HG02884 (cell line): ENCODE measurements around the gene CDC6.

Experiments used
- ATAC-seq: cut with Tn5 transposase; IDR thresholded peaks from one replicate; pipeline ENCODE4 v1.9.1; 2021; ENCODE audit warnings: mild to moderate bottlenecking, moderate library complexity; ENCODE audit not compliant: unreplicated experiment

CDC6 gene

GRCh38 chr17:40321961-40322357 lies 34.3 kb downstream of the CDC6 start:
- no peak for ATAC-seq

- ATAC-seq = no peak
Measured at GRCh38 chr17:40322358-40323315, 35.0 kb downstream of the CDC6 start.

GRCh38 chr17:40323391-40324381 lies 36.0 kb downstream of the CDC6 start:
- no peak for ATAC-seq

GRCh38 chr17:40325156-40326013 lies 37.7 kb downstream of the CDC6 start:
- ATAC-seq = no peak

GRCh38 chr17:40326014-40326831 lies 38.5 kb downstream of the CDC6 start:
- no peak for ATAC-seq

GRCh38 chr17:40326832-40327199 lies 39.1 kb downstream of the CDC6 start:
- ATAC-seq = no peak

GRCh38 chr17:40327244-40327729 lies 39.6 kb downstream of the CDC6 start:
- no peak for ATAC-seq

- no peak for ATAC-seq
Measured at GRCh38 chr17:40327735-40328385, 40.2 kb downstream of the CDC6 start.

- ATAC-seq = no peak
Measured at GRCh38 chr17:40328386-40328766, 40.7 kb downstream of the CDC6 start.

- ATAC-seq = no peak
Measured at GRCh38 chr17:40329839-40330794, 42.4 kb downstream of the CDC6 start.

- no peak for ATAC-seq
Measured at GRCh38 chr17:40330850-40331470, 43.3 kb downstream of the CDC6 start.

- ATAC-seq = no peak
Measured at GRCh38 chr17:40331743-40332641, 44.3 kb downstream of the CDC6 start.

GRCh38 chr17:40333781-40334448 lies 46.2 kb downstream of the CDC6 start:
- ATAC-seq = no peak

GRCh38 chr17:40335620-40336019 lies 47.9 kb downstream of the CDC6 start:
- ATAC-seq = no peak

GRCh38 chr17:40337351-40337750 lies 49.7 kb downstream of the CDC6 start:
- no peak for ATAC-seq

- no peak for ATAC-seq
Measured at GRCh38 chr17:40338058-40338457, 50.4 kb downstream of the CDC6 start.
